H9 (cell line): Measurements from ENCODE around the gene MISP3. TPM values are rescaled to one million over a fixed set of nuclear protein-coding genes. Genes with fewer than 3 reads are reported as not detected.

Source experiments
- DNase-seq: peaks from one replicate; pipeline ENCODE4 v3.0.0-alpha.2; 2017
- H2AFZ ChIP-seq: one replicate; pipeline ENCODE4 v1.6.1; 2013; ENCODE audit warnings: mild to moderate bottlenecking, low read length, control low read depth, moderate library complexity
- H2AK5ac ChIP-seq: 2 replicates; pipeline ENCODE4 v1.6.1; 2013; ENCODE audit warnings: low read length, control low read depth, mixed read lengths; ENCODE audit not compliant: insufficient read length
- H2BK120ac ChIP-seq: one replicate; pipeline ENCODE4 v1.6.1; 2013; ENCODE audit warnings: low read depth, mild to moderate bottlenecking, low read length, control low read depth, inconsistent platforms; ENCODE audit not compliant: poor library complexity, severe bottlenecking
- H2BK12ac ChIP-seq: 2 replicates; pipeline ENCODE4 v1.6.1; 2013; ENCODE audit warnings: low read length, control low read depth, mixed read lengths, low read depth; ENCODE audit not compliant: insufficient read length
- H2BK15ac ChIP-seq: 2 replicates; pipeline ENCODE4 v1.6.1; 2013; ENCODE audit warnings: low read depth, low read length, control low read depth
- H2BK20ac ChIP-seq: one replicate; pipeline ENCODE4 v1.6.1; 2013; ENCODE audit warnings: low read depth, mild to moderate bottlenecking, low read length, control low read depth, inconsistent platforms; ENCODE audit not compliant: poor library complexity, severe bottlenecking
- H2BK5ac ChIP-seq: 2 replicates; pipeline ENCODE4 v1.6.1; 2013; ENCODE audit warnings: low read length, control low read depth, mixed read lengths; ENCODE audit not compliant: insufficient read length
- H3K14ac ChIP-seq: 2 replicates; pipeline ENCODE4 v1.6.1; 2013; ENCODE audit warnings: low read length, control low read depth; ENCODE audit not compliant: insufficient read depth
- H3K18ac ChIP-seq: 2 replicates; pipeline ENCODE4 v1.6.1; 2013; ENCODE audit warnings: low read depth, mild to moderate bottlenecking, mixed read lengths, low read length, control low read depth; ENCODE audit not compliant: insufficient read length
- H3K23ac ChIP-seq: 2 replicates; pipeline ENCODE4 v1.6.1; 2013; ENCODE audit warnings: low read length, control low read depth, mixed read lengths, low read depth; ENCODE audit not compliant: insufficient read length
- H3K23me2 ChIP-seq: 2 replicates; pipeline ENCODE4 v1.6.1; 2013; ENCODE audit warnings: low read depth, mild to moderate bottlenecking, mixed read lengths, low read length, control low read depth; ENCODE audit not compliant: insufficient read length, poor library complexity, severe bottlenecking
- H3K27ac ChIP-seq: 2 replicates; pipeline ENCODE4 v1.5.1; 2013; ENCODE audit warnings: low read length, control low read depth, mixed read lengths, low read depth; ENCODE audit not compliant: insufficient read length
- H3K27me3 ChIP-seq: 2 replicates; pipeline ENCODE4 v1.6.1; 2013; ENCODE audit warnings: low read length, control low read depth, inconsistent platforms; ENCODE audit not compliant: insufficient read depth
- H3K4ac ChIP-seq: 2 replicates; pipeline ENCODE4 v1.6.1; 2013; ENCODE audit warnings: low read depth, mild to moderate bottlenecking, control low read depth, inconsistent platforms, low read length, moderate library complexity
- H3K4me1 ChIP-seq: 2 replicates; pipeline ENCODE4 v1.6.1; 2013; ENCODE audit warnings: low read length, control low read depth, inconsistent platforms; ENCODE audit not compliant: insufficient read depth
- H3K4me2 ChIP-seq: 2 replicates; pipeline ENCODE4 v1.6.1; 2013; ENCODE audit warnings: low read length, control low read depth, mixed read lengths; ENCODE audit not compliant: insufficient read length, insufficient read depth
- H3K56ac ChIP-seq: 2 replicates; pipeline ENCODE4 v1.6.1; 2013; ENCODE audit warnings: low read depth, mild to moderate bottlenecking, mixed read lengths, low read length, control low read depth; ENCODE audit not compliant: insufficient read length
- H3K79me1 ChIP-seq: 2 replicates; pipeline ENCODE4 v1.6.1; 2013; ENCODE audit warnings: low read depth, mild to moderate bottlenecking, moderate library complexity, low read length, control low read depth, inconsistent platforms; ENCODE audit not compliant: insufficient read depth, poor library complexity, severe bottlenecking
- H3K79me2 ChIP-seq: 2 replicates; pipeline ENCODE4 v1.6.1; 2013; ENCODE audit warnings: low read length, control low read depth, inconsistent platforms; ENCODE audit not compliant: insufficient read depth
- H3K9ac ChIP-seq: 2 replicates; pipeline ENCODE4 v1.6.1; 2013; ENCODE audit warnings: low read length, control low read depth, mixed read lengths; ENCODE audit not compliant: insufficient read length; ENCODE audit errors: extremely low read depth
- H3K9me3 ChIP-seq: one replicate; pipeline ENCODE4 v1.6.1; 2013; ENCODE audit warnings: low read depth, low read length, inconsistent platforms; ENCODE audit not compliant: control insufficient read depth
- H3T11ph ChIP-seq: one replicate; pipeline ENCODE4 v1.6.1; 2013; ENCODE audit warnings: mild to moderate bottlenecking, low read length, control low read depth, inconsistent platforms
- H4K20me1 ChIP-seq: one replicate; pipeline ENCODE4 v1.6.1; 2013; ENCODE audit not compliant: control insufficient read depth, insufficient read length, insufficient read depth
- H4K5ac ChIP-seq: 2 replicates; pipeline ENCODE4 v1.6.1; 2013; ENCODE audit warnings: low read depth, mild to moderate bottlenecking, mixed read lengths, low read length, control low read depth; ENCODE audit not compliant: insufficient read length
- H4K8ac ChIP-seq: replicated peaks from 2 replicates; pipeline ENCODE4 v1.6.1; 2013; ENCODE audit warnings: low read length, control low read depth, mixed read lengths, low read depth; ENCODE audit not compliant: insufficient read length
- H4K91ac ChIP-seq: 2 replicates; pipeline ENCODE4 v1.6.1; 2013; ENCODE audit warnings: low read depth, mild to moderate bottlenecking, moderate library complexity, mixed read lengths, low read length, control low read depth; ENCODE audit not compliant: insufficient read length
- H3K27ac Mint-ChIP-seq, 3 experiments: 2 replicates in 2 of 3; 3 replicates in 1 of 3; pipeline ENCODE4 v1.8.0; 2020 to 2021; ENCODE audit warnings: mixed read lengths in 3 of 3, mild to moderate bottlenecking in 1 of 3, moderate library complexity in 1 of 3
- H3K27me3 Mint-ChIP-seq: 2 replicates; pipeline ENCODE4 v1.8.0; 2021; ENCODE audit warnings: low read depth, mild to moderate bottlenecking, moderate library complexity, mixed read lengths
- H3K36me3 Mint-ChIP-seq, 3 experiments: 2 replicates in 2 of 3; 3 replicates in 1 of 3; pipeline ENCODE4 v1.8.0; 2020 to 2021; ENCODE audit warnings: low read depth in 3 of 3, mixed read lengths in 3 of 3; ENCODE audit not compliant: insufficient read depth in 1 of 3
- H3K4me1 Mint-ChIP-seq, 2 experiments: 2 replicates each; pipeline ENCODE4 v1.8.0; 2020; ENCODE audit warnings: mixed read lengths in 2 of 2
- H3K4me3 Mint-ChIP-seq, 2 experiments: 2 replicates in 1 of 2; 3 replicates in 1 of 2; pipeline ENCODE4 v1.8.0; 2020 to 2021; ENCODE audit warnings: mild to moderate bottlenecking in 2 of 2, mixed read lengths in 2 of 2, moderate library complexity in 1 of 2
- H3K9me3 Mint-ChIP-seq, 2 experiments: 2 replicates in 1 of 2; 3 replicates in 1 of 2; pipeline ENCODE4 v1.8.0; 2020; ENCODE audit warnings: mild to moderate bottlenecking in 2 of 2, mixed read lengths in 2 of 2, moderate library complexity in 1 of 2
- CTCF ChIP-seq: fragments of 200-600 bp; sonication (generic); conservative IDR thresholded peaks from 3 replicates; pipeline ENCODE4 v1.8.0; 2021; ENCODE audit warnings: antibody characterized with exemption, mild to moderate bottlenecking
- WGBS: extraction: QIAGEN DNeasy Blood & Tissue Kit; methylation state at CpG from one replicate; pipeline ENCODE4 v1.1.7; 2013; ENCODE audit warnings: missing lambda C conversion rate, low lambda C conversion rate, mixed read lengths; ENCODE audit not compliant: insufficient read length; ENCODE audit errors: extremely low coverage; 5-methylcytosine and 5-hydroxymethylcytosine counted together
- total RNA-seq: library from RNA; stranded (reverse); gene quantifications from 2 replicates; pipeline ENCODE4 v1.2.1, GENCODE V29; 2021

The MISP3 gene
- total RNA-seq, 1 experiment from 2014 or later, result 0.26 TPM

DNA sequence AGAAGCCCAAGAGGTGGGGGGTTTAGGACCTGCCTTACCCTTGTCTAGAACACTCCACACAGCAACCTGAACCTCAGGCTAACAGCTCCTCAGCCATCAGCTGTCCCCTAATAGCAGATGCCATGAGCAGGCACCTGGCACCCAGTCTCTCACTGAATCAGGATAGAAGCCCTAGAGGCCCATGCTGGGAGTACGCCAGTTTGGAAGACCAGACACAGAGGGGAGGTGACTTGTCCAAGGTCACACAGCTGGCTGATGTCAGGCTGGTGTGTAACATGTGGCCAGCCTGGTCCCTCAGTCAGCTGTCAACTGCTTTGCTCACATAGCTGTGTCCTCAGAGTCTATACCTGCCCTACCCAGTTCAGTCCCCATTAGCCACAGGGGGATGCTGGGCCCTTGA, 30.7 kb downstream of the MISP3 start:
- Mint-ChIP-seq H3K4me1 (no peaks in the 10 kb centered on the region), H3K27me3 (no peaks in the 10 kb centered on the region), H3K27ac (no peak overlapping the region), H3K36me3 (peaks cover 2 to 24% (median 8%) of the 10 kb centered on the region in 3 experiments; a peak in 4 of 7 replicates), H3K9me3 (no peaks in the 10 kb centered on the region), H3K4me3 (no peak overlapping the region)
- Histone ChIP-seq H4K5ac (no peak overlapping the region), H3K4me1 (no peaks in the 10 kb centered on the region), H2AK5ac (no peak overlapping the region), H4K20me1 (no peaks in the 10 kb centered on the region), H3K9ac (no peak overlapping the region), H4K8ac (no peak overlapping the region), H3K9me3 (no peaks in the 10 kb centered on the region), H3K23ac (no peak overlapping the region), H3K14ac (no peak overlapping the region), H3K4ac (no peak overlapping the region), H3T11ph (no peak overlapping the region), H2BK5ac (no peak overlapping the region), H3K4me2 (no peak overlapping the region), H2AFZ (no peak overlapping the region), H4K91ac (no peak overlapping the region), H2BK20ac (no peak overlapping the region), H2BK120ac (no peak overlapping the region), H2BK15ac (no peak overlapping the region), H2BK12ac (no peak overlapping the region), H3K23me2 (no peaks in the 10 kb centered on the region), H3K79me2 (no peaks in the 10 kb centered on the region), H3K56ac (no peak overlapping the region), H3K27ac (no peak overlapping the region), H3K79me1 (no peaks in the 10 kb centered on the region), H3K18ac (no peak overlapping the region), H3K27me3 (no peaks in the 10 kb centered on the region)
- WGBS, result no CpG with 5 or more reads among the region's 1 CpG
- no peak for TF ChIP-seq CTCF
- no peak for DNase-seq
